Measurements from ENCODE around the gene HMGXB4. TPM values are rescaled to one million over a fixed set of nuclear protein-coding genes. Genes with fewer than 3 reads are reported as not detected.

The HMGXB4 gene
- total and polyA plus RNA-seq, 4 donors, result 4.0 to 9.9 (median 7.5) TPM

GRCh38 chr22:35332278-35332677, 75.0 kb downstream of the HMGXB4 start:
- H3K36me3 ChIP-seq (ENCODE audit: control insufficient read depth in 4 of 4, insufficient read depth in 3 of 4, low read depth in 1 of 4, low read length in 3 of 4), result peaks cover 26 to 54% (median 48%) of the 10 kb centered on the region in 4 donors
- H3K27me3 ChIP-seq (ENCODE audit: control insufficient read depth in 4 of 4, insufficient read depth in 4 of 4, low read length in 3 of 4), result no peaks in the 10 kb centered on the region
- no peak for TF ChIP-seq MAX (IDR thresholded peaks at IDR 0.05)
- TF ChIP-seq ATF3 (IDR thresholded peaks at IDR 0.05), result no peak
- no peak for TF ChIP-seq CTCF (IDR thresholded peaks at IDR 0.05; ENCODE audit: low read depth, low read length, missing input control)
- TF ChIP-seq HNF4G (IDR thresholded peaks at IDR 0.05), result no peak
- TF ChIP-seq ZBTB33 (IDR thresholded peaks at IDR 0.05), result no peak
- TF ChIP-seq NR2F2 (IDR thresholded peaks at IDR 0.05), result no peak
- no peak overlapping the region for H3K27ac ChIP-seq (ENCODE audit: low read depth in 1 of 2, low read length in 2 of 2)
- no peaks in the 10 kb centered on the region for H3K9me3 ChIP-seq (ENCODE audit: control insufficient read depth in 4 of 4, low read length in 3 of 4)
- 85% methylated on average over 6 of the region's 6 CpGs for WGBS
- no peak overlapping the region for H3K4me3 ChIP-seq (ENCODE audit: low read depth in 1 of 3, low read length in 3 of 3)
- no peak overlapping the region for H3K9ac ChIP-seq (ENCODE audit: low read depth in 1 of 2, low read length in 2 of 2)
- no peak for DNase-seq (ENCODE audit: low spot score)
- peaks cover 11 to 39% (median 26%) of the 10 kb centered on the region in 4 donors for H3K4me1 ChIP-seq (ENCODE audit: control insufficient read depth in 4 of 4, insufficient read depth in 4 of 4, low read length in 3 of 4)

- peaks cover 23 to 62% (median 44%) of the 10 kb centered on the region in 4 donors for H3K36me3 ChIP-seq (ENCODE audit: control insufficient read depth in 4 of 4, insufficient read depth in 3 of 4, low read depth in 1 of 4, low read length in 3 of 4)
- H3K27me3 ChIP-seq (ENCODE audit: control insufficient read depth in 4 of 4, insufficient read depth in 4 of 4, low read length in 3 of 4), result no peaks in the 10 kb centered on the region
- no peak overlapping the region for H3K9ac ChIP-seq (ENCODE audit: low read depth in 1 of 2, low read length in 2 of 2)
- TF ChIP-seq RXRA (IDR thresholded peaks at IDR 0.05) (no peak), FOXA2 (IDR thresholded peaks at IDR 0.05) (no peak), FOXA1 (IDR thresholded peaks at IDR 0.05) (no peak), SP1 (IDR thresholded peaks at IDR 0.05) (no peak), CTCF (IDR thresholded peaks at IDR 0.05; ENCODE audit: low read depth, low read length, missing input control) (no peak)
- peaks cover 8 to 29% (median 21%) of the 10 kb centered on the region in 4 donors for H3K4me1 ChIP-seq (ENCODE audit: control insufficient read depth in 4 of 4, insufficient read depth in 4 of 4, low read length in 3 of 4)
- WGBS, result 93% methylated on average over 7 of the region's 7 CpGs
- no peaks in the 10 kb centered on the region for H3K9me3 ChIP-seq (ENCODE audit: control insufficient read depth in 4 of 4, low read length in 3 of 4)
- no peak overlapping the region for H3K4me3 ChIP-seq (ENCODE audit: low read depth in 1 of 3, low read length in 3 of 3)
- H3K27ac ChIP-seq (ENCODE audit: low read depth in 1 of 2, low read length in 2 of 2), result no peak overlapping the region
- no peak for DNase-seq (ENCODE audit: low spot score)
Measured at GRCh38 chr22:35333220-35333619, 75.9 kb downstream of the HMGXB4 start.

- no peak overlapping the region for H3K27ac ChIP-seq (ENCODE audit: low read depth in 1 of 2, low read length in 2 of 2)
- peaks cover 23 to 68% (median 48%) of the 10 kb centered on the region in 4 donors for H3K36me3 ChIP-seq (ENCODE audit: control insufficient read depth in 4 of 4, insufficient read depth in 3 of 4, low read depth in 1 of 4, low read length in 3 of 4)
- H3K9ac ChIP-seq (ENCODE audit: low read depth in 1 of 2, low read length in 2 of 2), result no peak overlapping the region
- no peaks in the 10 kb centered on the region for H3K27me3 ChIP-seq (ENCODE audit: control insufficient read depth in 4 of 4, insufficient read depth in 4 of 4, low read length in 3 of 4)
- no peaks in the 10 kb centered on the region for H3K9me3 ChIP-seq (ENCODE audit: control insufficient read depth in 4 of 4, low read length in 3 of 4)
- no peak overlapping the region for H3K4me3 ChIP-seq (ENCODE audit: low read depth in 1 of 3, low read length in 3 of 3)
- 74% methylated on average over 9 of the region's 9 CpGs for WGBS
- H3K4me1 ChIP-seq (ENCODE audit: control insufficient read depth in 4 of 4, insufficient read depth in 4 of 4, low read length in 3 of 4), result peaks cover 6 to 22% (median 16%) of the 10 kb centered on the region in 4 donors
- DNase-seq (ENCODE audit: low spot score), result no peak
- TF ChIP-seq ZBTB33 (IDR thresholded peaks at IDR 0.05) (no peak), REST (IDR thresholded peaks at IDR 0.05) (no peak), MAX (IDR thresholded peaks at IDR 0.05) (no peak), RXRA (IDR thresholded peaks at IDR 0.05) (no peak), NR2F2 (IDR thresholded peaks at IDR 0.05) (no peak), FOXA1 (IDR thresholded peaks at IDR 0.05) (no peak), JUND (IDR thresholded peaks at IDR 0.05) (no peak)
Measured at GRCh38 chr22:35334004-35334403, 76.7 kb downstream of the HMGXB4 start.

All from liver (tissue), 9 donors.